Measurements from ENCODE around the gene USH1C. TPM values are rescaled to one million over a fixed set of nuclear protein-coding genes. Genes with fewer than 3 reads are reported as not detected.

The USH1C gene
- total and polyA plus RNA-seq, 2 of the 4 experiments (the other 2 are of a cell fraction): not detected

- no peak overlapping the region for H3K4me3 ChIP-seq (ENCODE audit: insufficient read depth, low read depth, low read length)
- in situ Hi-C loops (cut with MboI; ENCODE audit: low sequenced_read_pairs): no loop called here
- H2AK5ac ChIP-seq (ENCODE audit: low read depth, low read length): no peak overlapping the region
- no peak overlapping the region for H3K9ac ChIP-seq (ENCODE audit: low read depth, low read length)
- H4K91ac ChIP-seq (ENCODE audit: insufficient read depth, low read depth, low read length): no peak overlapping the region
- H4K20me1 ChIP-seq (ENCODE audit: insufficient read depth, low read length): no peaks in the 10 kb centered on the region
- H3K56ac ChIP-seq (ENCODE audit: extremely low read depth, insufficient read depth, low read length): no peak overlapping the region
- H3K4ac ChIP-seq (ENCODE audit: low read depth, low read length): no peak overlapping the region
- H3K4me1 ChIP-seq (ENCODE audit: control insufficient read depth, insufficient read depth, low read length): no peaks in the 10 kb centered on the region
- H3K36me3 ChIP-seq (ENCODE audit: control insufficient read depth, insufficient read depth, low read length): no peaks in the 10 kb centered on the region
- no peak overlapping the region for H2AK9ac ChIP-seq (replicated peaks; ENCODE audit: low read depth, low read length, poor library complexity)
- no peak overlapping the region for H2BK5ac ChIP-seq (ENCODE audit: low read depth, low read length, poor library complexity, severe bottlenecking)
- intact Hi-C loops (cut with micrococcal nuclease): no loop called here
- TF ChIP-seq BHLHE40 (IDR thresholded peaks at IDR 0.05; ENCODE audit: low read depth, low read length): no peak
- no peak for TF ChIP-seq ELK1 (IDR thresholded peaks at IDR 0.05; ENCODE audit: borderline replicate concordance, low read depth, low read length)
- no peak for TF ChIP-seq MAZ (IDR thresholded peaks at IDR 0.05; ENCODE audit: borderline replicate concordance, low read depth, low read length)
- no peak for TF ChIP-seq RFX5 (IDR thresholded peaks at IDR 0.05; ENCODE audit: low read depth, low read length)
- TF ChIP-seq RCOR1 (IDR thresholded peaks at IDR 0.05; ENCODE audit: insufficient replicate concordance, low read length): no peak
- TF ChIP-seq MXI1 (IDR thresholded peaks at IDR 0.05; ENCODE audit: borderline replicate concordance, low read depth, low read length): no peak
- no peak for TF ChIP-seq NFE2L2 (IDR thresholded peaks at IDR 0.05; ENCODE audit: low read depth, low read length)
- no TSS peak for BruUV-seq (replicated peaks)
- H4K5ac ChIP-seq (ENCODE audit: low read depth, low read length): no peak overlapping the region
- no peaks in the 10 kb centered on the region for H3K79me1 ChIP-seq (ENCODE audit: low read depth in 1 of 2, low read length in 2 of 2)
- DNase-seq (no peak), ATAC-seq (ENCODE audit: low read depth) (no peak)
- no peaks in the 10 kb centered on the region for H3K9me3 ChIP-seq (ENCODE audit: control insufficient read depth, insufficient read depth, low read length)
- H3K27me3 ChIP-seq (ENCODE audit: control insufficient read depth, insufficient read depth, low read length): peaks cover 9% of the 10 kb centered on the region; the same call in 1 of the 2 replicates
- H2BK120ac ChIP-seq (ENCODE audit: low read depth, low read length): no peak overlapping the region
- H3K23ac ChIP-seq (ENCODE audit: low read depth, low read length): no peak overlapping the region
- ChIA-PET POLR2A (ENCODE audit: unreplicated experiment) (no interaction called here), CTCF (no interaction called here)
- H3K4me2 ChIP-seq (ENCODE audit: low read depth, low read length): no peak overlapping the region
- H4K8ac ChIP-seq (ENCODE audit: low read depth in 2 of 2, low read length in 2 of 2): no peak overlapping the region
- no CpG with 5 or more reads among the region's 4 CpGs for WGBS, 2 experiments (ENCODE audit: extremely low coverage in 2 of 2, insufficient read length in 1 of 2)
- dilution Hi-C loops (cut with HindIII; ENCODE audit: low sequenced_read_pairs, unreplicated experiment): no loop called here
- H2BK15ac ChIP-seq (ENCODE audit: low read depth, low read length): no peak overlapping the region
- H3K14ac ChIP-seq (replicated peaks; ENCODE audit: low read depth, low read length): no peak overlapping the region
- no peak overlapping the region for H3K27ac ChIP-seq (ENCODE audit: insufficient read depth, low read length)
- H3K9me1 ChIP-seq (ENCODE audit: insufficient read depth, low read length): no peaks in the 10 kb centered on the region
- no peak overlapping the region for H2BK20ac ChIP-seq (ENCODE audit: low read depth, low read length)
- H3K18ac ChIP-seq (ENCODE audit: low read depth, low read length): no peak overlapping the region
- H2AFZ ChIP-seq (replicated peaks; ENCODE audit: low read length, poor library complexity): no peak overlapping the region
Measured at GRCh38 chr11:17554487-17554886, 10.3 kb upstream of the USH1C start.

Data from IMR-90 (cell line).